Neural cell (in vitro differentiated cells): ENCODE measurements around the gene CILP.

Experiments used
- CTCF ChIP-seq: fragments of 450-650 bp; IDR thresholded peaks from 2 replicates; pipeline ENCODE4 v1.5.1; 2014; ENCODE audit warnings: antibody characterized with exemption, mild to moderate bottlenecking, moderate library complexity; ENCODE audit not compliant: poor library complexity, severe bottlenecking
- TAF1 ChIP-seq: IDR thresholded peaks from 2 replicates; pipeline ENCODE4 v1.6.1; 2012; ENCODE audit warnings: low read depth

- TF ChIP-seq CTCF = no peak
- TF ChIP-seq TAF1 = no peak
Observed at GRCh38 chr15:65163041-65163440, 48.2 kb downstream of the CILP start.
